ENCODE measurements around the gene LARGE1.

The LARGE1 gene

GRCh38 chr22:33526434-33527107 is 393.7 kb downstream of the LARGE1 start:
- no peaks in the 10 kb centered on the region for H3K79me2 ChIP-seq (ENCODE audit: insufficient read depth, low read length)
- H3K9me2 ChIP-seq (replicated peaks; ENCODE audit: insufficient read depth, low read length): no peaks in the 10 kb centered on the region
- no peaks in the 10 kb centered on the region for H3K36me3 ChIP-seq (ENCODE audit: low read length)
- no peak overlapping the region for H3K9ac ChIP-seq (ENCODE audit: low read length)
- no peaks in the 10 kb centered on the region for H3K9me3 ChIP-seq (ENCODE audit: insufficient read depth, low read length)
- no peaks in the 10 kb centered on the region for H3F3A ChIP-seq (ENCODE audit: insufficient read depth)
- no peak overlapping the region for H3K4me2 ChIP-seq (ENCODE audit: low read depth, low read length, poor library complexity, severe bottlenecking)
- H3K4me3 ChIP-seq (ENCODE audit: insufficient read depth, low read length, poor library complexity, severe bottlenecking): no peak overlapping the region
- H2AFZ ChIP-seq (ENCODE audit: low read depth, low read length, severe bottlenecking): no peak overlapping the region
- no peak for TF ChIP-seq EZH2phosphoT487 (conservative IDR thresholded peaks at IDR 0.05; ENCODE audit: low read length)
- TF ChIP-seq CTCF (IDR thresholded peaks at IDR 0.05; ENCODE audit: insufficient read depth, low read length, poor library complexity, severe bottlenecking): no peak
- H3K27ac ChIP-seq (ENCODE audit: low read depth, low read length): no peak overlapping the region
- H3K27me3 ChIP-seq (ENCODE audit: low read length): no peaks in the 10 kb centered on the region
- no peaks in the 10 kb centered on the region for H4K20me1 ChIP-seq (ENCODE audit: low read depth, low read length)

DNA sequence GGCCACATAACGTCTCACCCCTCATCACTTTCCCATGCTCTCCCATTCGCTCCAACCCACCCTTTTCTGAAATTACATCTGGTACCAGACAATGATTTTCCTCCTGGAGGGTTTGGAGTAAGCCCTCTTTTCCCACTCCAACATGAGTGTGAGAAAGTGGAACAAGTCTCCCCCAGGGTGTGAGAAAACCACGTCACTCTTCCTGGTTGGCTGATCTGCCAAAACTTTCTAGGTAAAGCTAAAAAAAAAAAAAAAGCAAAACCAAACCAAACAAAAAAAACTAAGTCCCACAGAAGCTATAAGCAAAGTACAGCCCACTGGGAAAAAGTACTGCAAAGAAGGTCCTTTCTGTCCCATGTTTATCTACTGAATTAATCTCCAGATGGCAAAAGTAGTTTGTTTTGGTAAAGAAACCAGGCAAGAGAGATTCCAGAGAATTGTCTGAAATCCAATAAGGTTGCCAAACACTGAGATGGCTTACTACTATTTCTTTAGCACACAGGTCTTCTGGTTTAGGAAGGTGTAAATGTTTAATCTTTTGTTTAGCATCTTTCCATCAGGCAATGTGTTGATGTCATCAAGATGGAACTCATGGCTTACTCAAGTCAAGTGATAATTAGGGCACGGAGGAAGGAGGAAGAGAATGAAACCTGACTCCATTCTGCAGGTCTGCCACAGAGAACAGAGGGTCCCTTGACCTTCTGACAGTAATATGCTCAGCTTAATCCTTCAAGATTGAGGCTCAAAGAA is 395.6 kb downstream of the LARGE1 start:
- no peak overlapping the region for H3K4me3 ChIP-seq (ENCODE audit: insufficient read depth, low read length, poor library complexity, severe bottlenecking)
- H3K4me2 ChIP-seq (ENCODE audit: low read depth, low read length, poor library complexity, severe bottlenecking): no peak overlapping the region
- no peaks in the 10 kb centered on the region for H3K79me2 ChIP-seq (ENCODE audit: insufficient read depth, low read length)
- H3K9ac ChIP-seq (ENCODE audit: low read length): no peak overlapping the region
- no peak overlapping the region for H2AFZ ChIP-seq (ENCODE audit: low read depth, low read length, severe bottlenecking)
- H3K9me2 ChIP-seq (replicated peaks; ENCODE audit: insufficient read depth, low read length): no peaks in the 10 kb centered on the region
- H3F3A ChIP-seq (ENCODE audit: insufficient read depth): no peaks in the 10 kb centered on the region
- peaks cover 6% of the 10 kb centered on the region; the same call in 1 of the 2 replicates for H3K9me3 ChIP-seq (ENCODE audit: insufficient read depth, low read length)
- H3K27me3 ChIP-seq (ENCODE audit: low read length): no peaks in the 10 kb centered on the region
- no peaks in the 10 kb centered on the region for H3K36me3 ChIP-seq (ENCODE audit: low read length)
- H4K20me1 ChIP-seq (ENCODE audit: low read depth, low read length): no peaks in the 10 kb centered on the region
- TF ChIP-seq CTCF (IDR thresholded peaks at IDR 0.05; ENCODE audit: insufficient read depth, low read length, poor library complexity, severe bottlenecking): no peak
- TF ChIP-seq EZH2phosphoT487 (conservative IDR thresholded peaks at IDR 0.05; ENCODE audit: low read length): no peak
- no peak overlapping the region for H3K27ac ChIP-seq (ENCODE audit: low read depth, low read length)

DNA sequence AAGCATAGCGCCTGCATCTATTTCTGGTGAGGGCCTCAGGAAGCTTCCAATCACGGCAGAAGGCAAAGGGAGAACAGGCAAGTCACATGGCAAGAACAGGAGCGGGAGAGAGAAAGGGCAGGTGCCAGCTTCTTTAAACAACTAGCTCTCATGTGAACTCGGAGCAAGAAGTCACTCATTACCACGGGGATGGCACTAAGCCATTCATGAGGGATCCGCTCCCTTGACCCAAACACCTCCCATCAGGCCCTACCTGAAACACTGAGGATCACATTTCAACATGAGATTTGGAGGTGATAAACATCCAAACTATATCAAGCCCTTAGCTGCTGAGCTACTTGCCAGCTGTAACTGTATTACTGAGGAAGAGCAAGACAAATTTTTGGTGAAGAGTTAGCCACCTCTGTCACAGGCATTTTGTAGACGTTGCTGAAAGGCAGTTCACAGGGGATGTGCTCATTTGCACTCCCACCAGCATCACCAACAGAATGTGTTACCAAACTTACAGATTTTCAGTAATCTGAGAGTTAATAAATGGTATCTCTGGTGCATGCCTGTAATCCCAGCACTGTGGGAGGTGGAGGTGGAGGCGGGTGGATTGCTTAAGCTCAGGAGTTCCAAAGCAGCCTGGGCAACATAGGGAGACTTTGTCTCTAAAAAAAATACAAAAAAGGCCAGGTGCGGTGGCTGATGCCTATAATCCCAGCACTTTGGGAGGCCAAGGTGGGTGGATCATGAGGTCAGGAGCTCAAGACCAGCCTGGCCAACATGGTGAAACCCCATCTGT is 398.2 kb downstream of the LARGE1 start:
- no peaks in the 10 kb centered on the region for H3K9me2 ChIP-seq (replicated peaks; ENCODE audit: insufficient read depth, low read length)
- H3K4me3 ChIP-seq (ENCODE audit: insufficient read depth, low read length, poor library complexity, severe bottlenecking): no peak overlapping the region
- no peaks in the 10 kb centered on the region for H3K79me2 ChIP-seq (ENCODE audit: insufficient read depth, low read length)
- no peaks in the 10 kb centered on the region for H3K27me3 ChIP-seq (ENCODE audit: low read length)
- no peaks in the 10 kb centered on the region for H4K20me1 ChIP-seq (ENCODE audit: low read depth, low read length)
- H3K27ac ChIP-seq (ENCODE audit: low read depth, low read length): no peak overlapping the region
- no peak overlapping the region for H2AFZ ChIP-seq (ENCODE audit: low read depth, low read length, severe bottlenecking)
- H3K9me3 ChIP-seq (ENCODE audit: insufficient read depth, low read length): peaks cover 6% of the 10 kb centered on the region; the same call in 1 of the 2 replicates
- no peaks in the 10 kb centered on the region for H3F3A ChIP-seq (ENCODE audit: insufficient read depth)
- no peak overlapping the region for H3K9ac ChIP-seq (ENCODE audit: low read length)
- TF ChIP-seq EZH2phosphoT487 (conservative IDR thresholded peaks at IDR 0.05; ENCODE audit: low read length) (no peak), CTCF (IDR thresholded peaks at IDR 0.05; ENCODE audit: insufficient read depth, low read length, poor library complexity, severe bottlenecking) (no peak)
- H3K36me3 ChIP-seq (ENCODE audit: low read length): no peaks in the 10 kb centered on the region
- H3K4me2 ChIP-seq (ENCODE audit: low read depth, low read length, poor library complexity, severe bottlenecking): no peak overlapping the region

Data from SU-DHL-6 (cell line).